Fibroblast of the aortic adventitia (primary cell): ENCODE data around the gene PLXND1. TPM values are rescaled to one million over a fixed set of nuclear protein-coding genes. Genes with fewer than 3 reads are reported as not detected.
"Not testable (repeated sequence)": the region's sequence is repeated elsewhere in the genome, so short reads cannot be mapped to it uniquely, and the experiment has no call there.

Source experiments
- DNase-seq: peaks from one replicate; pipeline ENCODE4 v3.0.0-alpha.2; 2010; ENCODE audit warnings: low read depth
- H3K4me3 ChIP-seq: 2 replicates; pipeline ENCODE4 v1.5.1; 2011; ENCODE audit warnings: low read depth, mild to moderate bottlenecking, control low read depth, low read length, moderate library complexity
- CTCF ChIP-seq: IDR thresholded peaks from 2 replicates; pipeline ENCODE4 v1.5.1; 2011; ENCODE audit warnings: mild to moderate bottlenecking, low read length, control low read depth, inconsistent platforms; ENCODE audit not compliant: insufficient read depth
- total RNA-seq: library from RNA; depleted of rRNA; stranded (reverse); fragments of >200 nt; gene quantifications from 2 replicates; pipeline ENCODE4 v1.2.3, GENCODE V29; 2012; ENCODE audit warnings: low replicate concordance

Gene PLXND1
- total RNA-seq, 1 donor = 31.4 TPM

- no peak for TF ChIP-seq CTCF
- H3K4me3 ChIP-seq = no peak overlapping the region
- no peak for DNase-seq
These were observed 56.7 kb downstream of the PLXND1 start for GRCh38 chr3:129549805-129550204.

GRCh38 chr3:129549006-129549800 is 57.3 kb downstream of the PLXND1 start:
- H3K4me3 ChIP-seq = no peak overlapping the region
- no peak for DNase-seq
- no peak for TF ChIP-seq CTCF

GRCh38 chr3:129548104-129548965 is 58.1 kb downstream of the PLXND1 start:
- DNase-seq = no peak
- no peak overlapping the region for H3K4me3 ChIP-seq
- no peak for TF ChIP-seq CTCF

GRCh38 chr3:129547241-129547640 is 59.2 kb downstream of the PLXND1 start:
- DNase-seq = no peak
- TF ChIP-seq CTCF = no peak
- H3K4me3 ChIP-seq = no peak overlapping the region

GRCh38 chr3:129545951-129546350 is 60.5 kb downstream of the PLXND1 start:
- not testable (repeated sequence) for DNase-seq, H3K4me3 ChIP-seq

GRCh38 chr3:129543999-129544398 is 62.5 kb downstream of the PLXND1 start:
- DNase-seq = no peak
- TF ChIP-seq CTCF = no peak

GRCh38 chr3:129543156-129543790 is 63.2 kb downstream of the PLXND1 start, which contains the start of gene H1-8:
TSS of gene H1-8 (plus strand) at chr3:129543175. CDS start at chr3:129543219, 44 bp downstream.
- no peak for TF ChIP-seq CTCF
- no peak for DNase-seq

More at GRCh38 chr3:129543999-129544398, 62.5 kb downstream of the PLXND1 start:
- no peak overlapping the region for H3K4me3 ChIP-seq

More at GRCh38 chr3:129543156-129543790, 63.2 kb downstream of the PLXND1 start, which contains the start of gene H1-8:
- no peak within 1 kb of the TSS for H3K4me3 ChIP-seq
